HG03342 (cell line): Measurements from ENCODE around the gene ANKS1B.
"Not testable (repeated sequence)": the region's sequence is repeated elsewhere in the genome, so short reads cannot be mapped to it uniquely, and the experiment has no call there.

ENCODE experiments used
- ATAC-seq: cut with Tn5 transposase; IDR thresholded peaks from one replicate; pipeline ENCODE4 v1.9.1; 2021; ENCODE audit warnings: mild to moderate bottlenecking, moderate library complexity; ENCODE audit not compliant: unreplicated experiment

ANKS1B gene

GRCh38 chr12:99287136-99287535 is 697.6 kb downstream of the ANKS1B start:
- no peak for ATAC-seq

GRCh38 chr12:99284161-99284560 is 700.6 kb downstream of the ANKS1B start:
- no peak for ATAC-seq

GRCh38 chr12:99282624-99283023 is 702.1 kb downstream of the ANKS1B start:
- ATAC-seq = no peak

- no peak for ATAC-seq
Observed at GRCh38 chr12:99282086-99282485, 702.6 kb downstream of the ANKS1B start.

- ATAC-seq = no peak
Observed at GRCh38 chr12:99281277-99281676, 703.5 kb downstream of the ANKS1B start.

- ATAC-seq = no peak
Observed at GRCh38 chr12:99278899-99279298, 705.8 kb downstream of the ANKS1B start.

GRCh38 chr12:99277591-99278379 is 707.0 kb downstream of the ANKS1B start:
- no peak for ATAC-seq

- ATAC-seq = no peak
Observed at GRCh38 chr12:99271071-99271470, 713.7 kb downstream of the ANKS1B start.

- ATAC-seq = no peak
Observed at GRCh38 chr12:99267038-99267437, 717.7 kb downstream of the ANKS1B start.

- no peak for ATAC-seq
Observed at GRCh38 chr12:99265648-99266047, 719.1 kb downstream of the ANKS1B start.

GRCh38 chr12:99261256-99261655 is 723.5 kb downstream of the ANKS1B start:
- ATAC-seq = no peak

- no peak for ATAC-seq
Observed at GRCh38 chr12:99260456-99260996, 724.2 kb downstream of the ANKS1B start.

GRCh38 chr12:99259040-99259934 is 725.4 kb downstream of the ANKS1B start:
- ATAC-seq = no peak

GRCh38 chr12:99257672-99258071 is 727.1 kb downstream of the ANKS1B start:
- ATAC-seq = no peak

GRCh38 chr12:99253068-99253467 is 731.7 kb downstream of the ANKS1B start:
- no peak for ATAC-seq

GRCh38 chr12:99250091-99250490 is 734.6 kb downstream of the ANKS1B start:
- no peak for ATAC-seq

GRCh38 chr12:99249543-99249942 is 735.2 kb downstream of the ANKS1B start:
- ATAC-seq = no peak

- ATAC-seq = not testable (repeated sequence)
Observed at GRCh38 chr12:99237907-99238538, 746.7 kb downstream of the ANKS1B start.

GRCh38 chr12:99235381-99235780 is 749.4 kb downstream of the ANKS1B start:
- no peak for ATAC-seq

- ATAC-seq = no peak
Observed at GRCh38 chr12:99234702-99235101, 750.0 kb downstream of the ANKS1B start.

GRCh38 chr12:99232324-99232723 is 752.4 kb downstream of the ANKS1B start:
- ATAC-seq = no peak
